ENCODE data around the gene TSSC4.

The TSSC4 gene

DNA sequence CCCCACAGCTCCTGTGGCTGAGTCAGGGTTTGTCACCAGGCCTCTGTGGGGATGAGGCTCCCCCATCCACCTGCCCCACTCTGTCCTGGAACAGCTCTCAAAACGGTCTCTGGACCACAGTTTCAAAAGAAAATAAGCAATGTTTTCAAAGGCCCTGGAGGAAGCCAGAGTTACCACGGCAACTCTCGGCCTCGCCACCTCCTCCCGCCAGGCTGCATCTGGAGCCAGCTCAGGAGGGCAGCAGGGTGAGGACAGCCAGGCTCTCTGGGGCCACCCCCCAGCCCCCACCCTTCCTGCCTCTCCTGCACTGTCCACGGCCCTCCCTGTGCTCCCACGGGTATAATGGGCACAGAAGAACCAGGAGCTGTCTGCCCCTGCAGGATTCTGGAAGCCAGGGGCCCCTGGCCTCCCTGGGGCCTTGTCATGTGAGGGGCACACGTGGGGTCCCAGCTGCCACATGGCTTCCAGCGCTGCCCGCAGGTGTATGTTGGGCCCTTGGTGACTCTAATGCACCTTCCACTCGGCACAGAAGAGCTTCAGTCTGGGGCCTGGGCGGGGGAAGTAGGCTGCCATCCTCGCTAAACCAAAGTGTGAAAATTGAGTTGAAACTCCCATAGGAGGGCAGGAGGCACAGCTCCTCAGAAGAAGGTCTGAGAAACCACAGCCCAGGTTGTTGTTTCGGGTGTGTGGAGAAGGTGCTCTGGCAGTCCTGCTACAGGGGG is 13.1 kb upstream of the TSSC4 start:
- H3K4me1 ChIP-seq (ENCODE audit: control insufficient read depth in 1 of 2, insufficient read depth in 1 of 2, low read depth in 1 of 2, low read length in 1 of 2): no peaks in the 10 kb centered on the region
- TF ChIP-seq, protein P1, sequence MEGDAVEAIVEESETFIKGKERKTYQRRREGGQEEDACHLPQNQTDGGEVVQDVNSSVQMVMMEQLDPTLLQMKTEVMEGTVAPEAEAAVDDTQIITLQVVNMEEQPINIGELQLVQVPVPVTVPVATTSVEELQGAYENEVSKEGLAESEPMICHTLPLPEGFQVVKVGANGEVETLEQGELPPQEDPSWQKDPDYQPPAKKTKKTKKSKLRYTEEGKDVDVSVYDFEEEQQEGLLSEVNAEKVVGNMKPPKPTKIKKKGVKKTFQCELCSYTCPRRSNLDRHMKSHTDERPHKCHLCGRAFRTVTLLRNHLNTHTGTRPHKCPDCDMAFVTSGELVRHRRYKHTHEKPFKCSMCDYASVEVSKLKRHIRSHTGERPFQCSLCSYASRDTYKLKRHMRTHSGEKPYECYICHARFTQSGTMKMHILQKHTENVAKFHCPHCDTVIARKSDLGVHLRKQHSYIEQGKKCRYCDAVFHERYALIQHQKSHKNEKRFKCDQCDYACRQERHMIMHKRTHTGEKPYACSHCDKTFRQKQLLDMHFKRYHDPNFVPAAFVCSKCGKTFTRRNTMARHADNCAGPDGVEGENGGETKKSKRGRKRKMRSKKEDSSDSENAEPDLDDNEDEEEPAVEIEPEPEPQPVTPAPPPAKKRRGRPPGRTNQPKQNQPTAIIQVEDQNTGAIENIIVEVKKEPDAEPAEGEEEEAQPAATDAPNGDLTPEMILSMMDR (IDR thresholded peaks at IDR 0.05): no peak
- H3K27ac ChIP-seq: no peak overlapping the region
- no peaks in the 10 kb centered on the region for H3K27me3 ChIP-seq
- H3K36me3 ChIP-seq: no peaks in the 10 kb centered on the region
- no peak overlapping the region for H3K4me3 ChIP-seq (ENCODE audit: low read depth in 1 of 2, low read length in 1 of 2)
- H3K9me3 ChIP-seq: no peaks in the 10 kb centered on the region

DNA sequence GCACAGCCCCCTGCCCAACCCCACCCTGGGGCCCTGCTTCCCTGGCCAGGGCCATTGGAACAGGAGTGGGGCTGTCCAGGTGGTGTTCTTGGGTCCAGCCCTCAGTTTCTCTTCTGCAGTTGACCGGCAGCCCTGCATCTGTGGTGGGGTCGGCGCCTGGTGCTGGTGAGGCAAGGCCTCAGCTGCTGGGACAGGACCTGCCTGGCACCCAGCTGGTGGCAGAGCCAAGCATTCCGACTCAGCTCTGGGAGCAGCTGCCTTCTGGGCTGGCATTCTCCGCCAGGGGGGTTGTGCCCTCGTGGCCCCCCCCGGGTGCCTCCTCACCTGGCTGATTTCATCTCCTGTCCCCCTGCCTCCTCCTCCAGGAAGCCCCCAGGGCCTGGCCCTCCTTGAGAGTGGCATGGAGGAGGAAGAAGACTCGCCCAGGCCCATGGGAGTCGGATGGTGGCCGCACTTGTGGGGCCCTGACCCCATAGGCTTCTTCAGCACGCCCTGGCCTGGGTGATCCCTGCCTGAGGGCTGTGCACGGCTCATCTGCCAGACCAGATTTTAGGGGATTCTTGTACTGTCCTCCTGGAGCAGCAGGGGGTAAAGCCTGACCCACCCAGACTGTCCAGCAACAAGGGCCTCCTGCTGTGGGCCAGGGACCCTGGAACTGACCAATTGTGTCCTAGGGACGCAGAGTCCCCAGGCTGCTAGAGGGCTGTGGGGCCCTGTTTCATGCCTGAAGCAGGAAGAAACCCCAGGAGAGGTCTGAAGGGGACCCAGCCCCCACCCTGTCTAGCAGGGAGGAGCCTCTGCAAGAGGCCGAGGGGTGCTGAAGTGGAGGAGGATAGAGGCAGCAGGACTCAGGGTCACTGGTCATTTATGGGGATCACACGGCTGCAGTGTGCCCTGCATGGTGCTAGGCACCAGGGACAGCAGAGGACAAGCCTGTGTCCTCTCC is 11.8 kb upstream of the TSSC4 start:
- Histone ChIP-seq H3K27me3 (no peaks in the 10 kb centered on the region), H3K27ac (no peak overlapping the region), H3K9me3 (no peaks in the 10 kb centered on the region), H3K4me3 (ENCODE audit: low read depth in 1 of 2, low read length in 1 of 2) (no peak overlapping the region), H3K36me3 (no peaks in the 10 kb centered on the region), H3K4me1 (ENCODE audit: control insufficient read depth in 1 of 2, insufficient read depth in 1 of 2, low read depth in 1 of 2, low read length in 1 of 2) (no peaks in the 10 kb centered on the region)
- TF ChIP-seq, protein P1 (IDR thresholded peaks at IDR 0.05): no peak

DNA sequence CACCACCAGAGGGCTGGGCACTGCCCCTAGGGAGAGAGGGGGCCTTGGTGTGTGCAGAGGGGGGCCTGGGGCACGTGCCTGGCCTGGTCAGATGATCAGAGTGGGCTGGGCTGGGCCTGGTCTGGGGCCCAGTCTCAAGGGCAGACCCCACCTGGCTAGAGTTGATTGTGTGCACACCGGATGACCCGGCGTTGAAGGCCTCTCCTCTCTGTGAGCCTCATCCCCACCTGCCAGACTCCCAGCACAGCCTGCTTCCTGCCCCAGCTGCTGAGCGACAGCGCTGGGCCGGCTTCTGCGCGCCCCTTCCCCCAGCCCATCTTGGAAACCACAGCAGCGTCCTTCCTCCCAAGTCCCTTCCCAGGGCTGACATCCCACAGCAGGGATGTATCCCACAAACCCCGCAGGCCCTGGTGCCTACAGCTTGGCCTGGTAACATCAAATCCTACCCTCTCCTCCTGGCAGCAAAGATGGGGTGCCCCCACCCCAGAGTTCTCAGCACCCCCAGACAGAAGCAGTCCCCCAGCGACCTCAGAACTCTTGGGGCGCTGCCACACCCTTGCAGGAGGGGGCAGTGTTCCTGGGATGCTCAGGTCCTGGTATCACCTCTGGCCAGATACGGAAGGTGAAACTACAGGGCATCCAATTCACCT is 11.0 kb upstream of the TSSC4 start:
- H3K4me3 ChIP-seq (ENCODE audit: low read depth in 1 of 2, low read length in 1 of 2): no peak overlapping the region
- no peak overlapping the region for H3K27ac ChIP-seq
- no peaks in the 10 kb centered on the region for H3K27me3 ChIP-seq
- no peaks in the 10 kb centered on the region for H3K9me3 ChIP-seq
- H3K36me3 ChIP-seq: no peaks in the 10 kb centered on the region
- TF ChIP-seq, protein P1 (IDR thresholded peaks at IDR 0.05): no peak
- no peaks in the 10 kb centered on the region for H3K4me1 ChIP-seq (ENCODE audit: control insufficient read depth in 1 of 2, insufficient read depth in 1 of 2, low read depth in 1 of 2, low read length in 1 of 2)

DNA sequence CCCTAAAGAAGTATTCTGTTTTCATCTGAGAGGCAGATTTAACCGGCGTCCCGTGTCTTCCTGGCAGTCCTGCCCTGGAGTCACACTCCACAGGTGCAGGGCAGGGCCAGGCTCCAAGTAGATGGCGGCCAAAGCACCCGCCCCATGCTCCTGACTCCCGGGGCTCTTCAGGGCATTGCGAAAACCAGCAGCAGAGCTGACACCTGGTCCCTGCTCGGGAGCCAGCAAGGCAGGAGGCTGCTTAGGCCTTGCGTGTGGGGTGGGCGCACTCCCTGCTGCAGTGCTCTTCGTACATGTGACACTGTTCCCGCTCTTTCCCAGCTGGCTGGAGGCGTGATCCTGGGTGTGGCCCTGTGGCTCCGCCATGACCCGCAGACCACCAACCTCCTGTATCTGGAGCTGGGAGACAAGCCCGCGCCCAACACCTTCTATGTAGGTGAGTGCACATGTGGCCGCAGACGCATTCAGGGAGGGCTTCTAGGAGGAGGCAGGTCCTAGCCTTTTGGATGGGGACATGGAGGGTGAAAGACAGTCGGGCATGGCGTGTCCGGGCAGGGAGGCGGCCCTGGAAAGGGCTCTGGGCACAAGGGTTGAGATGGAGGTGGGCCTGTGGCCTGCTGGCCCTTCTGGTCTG is 10.3 kb upstream of the TSSC4 start:
- TF ChIP-seq, protein P1 (IDR thresholded peaks at IDR 0.05): no peak
- H3K27ac ChIP-seq: no peak overlapping the region
- H3K4me1 ChIP-seq (ENCODE audit: control insufficient read depth in 1 of 2, insufficient read depth in 1 of 2, low read depth in 1 of 2, low read length in 1 of 2): no peaks in the 10 kb centered on the region
- H3K27me3 ChIP-seq: no peaks in the 10 kb centered on the region
- H3K4me3 ChIP-seq (ENCODE audit: low read depth in 1 of 2, low read length in 1 of 2): no peak overlapping the region
- no peaks in the 10 kb centered on the region for H3K9me3 ChIP-seq
- no peaks in the 10 kb centered on the region for H3K36me3 ChIP-seq

DNA sequence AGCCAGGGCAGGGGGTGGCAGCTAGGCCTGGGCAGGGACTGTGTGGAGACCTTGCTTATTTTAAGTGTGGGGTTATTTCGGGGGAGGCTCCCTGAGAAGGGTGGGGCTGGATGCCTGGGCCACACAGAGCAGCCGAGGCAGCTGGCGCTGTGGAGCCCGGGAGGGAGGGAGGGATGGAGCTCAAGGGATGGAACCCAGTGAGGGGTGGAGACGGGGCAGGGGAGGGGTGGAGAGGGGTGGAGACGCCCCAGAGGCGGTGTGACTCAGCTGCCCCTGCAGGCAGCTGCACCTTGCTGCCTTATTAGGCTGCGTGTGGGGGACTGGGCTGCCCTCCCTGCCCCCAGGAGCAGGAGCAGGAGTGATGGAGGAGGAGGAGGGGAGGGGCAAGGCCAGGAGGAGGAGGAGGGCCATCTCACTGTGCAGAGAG is 9.8 kb upstream of the TSSC4 start:
- H3K27me3 ChIP-seq: no peaks in the 10 kb centered on the region
- no peak overlapping the region for H3K4me3 ChIP-seq (ENCODE audit: low read depth in 1 of 2, low read length in 1 of 2)
- no peak overlapping the region for H3K27ac ChIP-seq
- no peaks in the 10 kb centered on the region for H3K36me3 ChIP-seq
- H3K4me1 ChIP-seq (ENCODE audit: control insufficient read depth in 1 of 2, insufficient read depth in 1 of 2, low read depth in 1 of 2, low read length in 1 of 2): no peaks in the 10 kb centered on the region
- H3K9me3 ChIP-seq: no peaks in the 10 kb centered on the region
- TF ChIP-seq, protein P1 (IDR thresholded peaks at IDR 0.05): no peak

Measured in neutrophil (primary cell).